GM23248 (cell line): ENCODE results near the gene GPR17. TPM values are rescaled to one million over a fixed set of nuclear protein-coding genes. Genes with fewer than 3 reads are reported as not detected.
A peak's percentile ranks its signal among the peaks of the same experiment; 100 is the strongest.

Experiments used
- DNase-seq: peaks from one replicate; pipeline ENCODE4 v3.0.0-alpha.2; 2015
- H2AFZ ChIP-seq: fragments of 200-600 bp; sonication (generic); 2 replicates; pipeline ENCODE4 v1.6.1; 2016; ENCODE audit warnings: antibody characterized with exemption
- H3F3A ChIP-seq: fragments of 200-600 bp; sonication (generic); 2 replicates; pipeline ENCODE4 v1.6.1; 2016; ENCODE audit warnings: mild to moderate bottlenecking, antibody characterized with exemption, mixed run types; ENCODE audit not compliant: insufficient read depth
- H3K27ac ChIP-seq: fragments of 200-600 bp; sonication (generic); 2 replicates; pipeline ENCODE4 v1.5.1; 2016; ENCODE audit warnings: mild to moderate bottlenecking
- H3K27me3 ChIP-seq: fragments of 200-600 bp; sonication (generic); replicated peaks from 2 replicates; pipeline ENCODE4 v1.6.1; 2016; ENCODE audit warnings: mild to moderate bottlenecking; ENCODE audit not compliant: insufficient read depth
- H3K36me3 ChIP-seq: fragments of 200-600 bp; sonication (generic); 2 replicates; pipeline ENCODE4 v1.6.1; 2016; ENCODE audit warnings: low read depth, mild to moderate bottlenecking
- H3K4me1 ChIP-seq: fragments of 200-600 bp; sonication (generic); 2 replicates; pipeline ENCODE4 v1.6.1; 2016; ENCODE audit warnings: mild to moderate bottlenecking; ENCODE audit not compliant: insufficient read depth
- H3K4me2 ChIP-seq: fragments of 200-600 bp; sonication (generic); one replicate; pipeline ENCODE4 v1.6.1; 2016; ENCODE audit warnings: mild to moderate bottlenecking; ENCODE audit not compliant: unreplicated experiment
- H3K4me3 ChIP-seq: fragments of 200-600 bp; sonication (generic); 2 replicates; pipeline ENCODE4 v1.5.1; 2016; ENCODE audit warnings: mild to moderate bottlenecking
- H3K79me2 ChIP-seq: fragments of 200-600 bp; sonication (generic); 2 replicates; pipeline ENCODE4 v1.6.1; 2016; ENCODE audit warnings: mild to moderate bottlenecking; ENCODE audit not compliant: insufficient read depth
- H3K9ac ChIP-seq: fragments of 200-600 bp; sonication (generic); 2 replicates; pipeline ENCODE4 v1.6.1; 2016; ENCODE audit warnings: mild to moderate bottlenecking
- H3K9me2 ChIP-seq: fragments of 200-600 bp; sonication (generic); 2 replicates; pipeline ENCODE4 v1.6.1; 2016; ENCODE audit warnings: mixed run types, mild to moderate bottlenecking, moderate library complexity; ENCODE audit not compliant: insufficient read depth
- H3K9me3 ChIP-seq: fragments of 200-600 bp; sonication (generic); one replicate; pipeline ENCODE4 v1.6.1; 2017; ENCODE audit warnings: low read depth
- H4K20me1 ChIP-seq: fragments of 200-600 bp; sonication (generic); 2 replicates; pipeline ENCODE4 v1.6.0; 2016; ENCODE audit not compliant: insufficient read depth
- EZH2 ChIP-seq: fragments of 200-600 bp; sonication (generic); IDR thresholded peaks from 2 replicates; pipeline ENCODE4 v1.6.1; 2018; ENCODE audit warnings: antibody characterized with exemption, mild to moderate bottlenecking; ENCODE audit not compliant: insufficient read depth, poor library complexity, severe bottlenecking
- EZH2phosphoT487 ChIP-seq: fragments of 200-600 bp; sonication (generic); IDR thresholded peaks from 2 replicates; pipeline ENCODE4 v1.6.1; 2018; ENCODE audit warnings: antibody characterized with exemption, moderate library complexity, mild to moderate bottlenecking, low read depth; ENCODE audit not compliant: insufficient read depth
- WGBS, 2 experiments: methylation state at CpG; one replicate each; pipeline ENCODE4 v1.1.6; 2015 to 2017; ENCODE audit warnings: low lambda C conversion rate in 2 of 2, low coverage in 1 of 2; ENCODE audit errors: missing lambda C conversion rate in 2 of 2; 5-methylcytosine and 5-hydroxymethylcytosine counted together
- in situ Hi-C: fragments of 300-500 bp; cut with MboI; formaldehyde crosslinking; loops from 2 replicates; pipeline ENCODE4 v1.15.0; 2020
- polyA plus RNA-seq: library from polyadenylated mRNA; unstranded; fragments of >200 nt; fragmentation: Nextera tagmentation; extraction: Ambion mirVana; gene quantifications from 2 replicates; pipeline ENCODE4 v1.2.1, GENCODE V29; 2016
- total RNA-seq: library from RNA; depleted of rRNA; stranded (reverse); fragments of >200 nt; shearing (Covaris generic); gene quantifications from 2 replicates; pipeline ENCODE4 v1.2.3, GENCODE V29; 2014

The GPR17 gene
- total and polyA plus RNA-seq, 2 experiments from 2014 or later: 0.11 TPM; not detected in 1

GRCh38 chr2:127674241-127675209 lies 28.6 kb downstream of the GPR17 start:
- Histone ChIP-seq H3K4me2 (peak overlapping the region; percentile 77), H3K79me2 (0 out of 2 replicates have a peak, but pooled peaks cover 5% of the 10 kb centered on the region), H3K9ac (peak overlapping the region; percentile 79), H4K20me1 (no peaks in the 10 kb centered on the region), H3K4me3 (peak overlapping the region; percentile 69), H3K36me3 (no peaks in the 10 kb centered on the region), H3K9me3 (no peaks in the 10 kb centered on the region), H3F3A (peaks cover 27% of the 10 kb centered on the region), H3K27me3 (peaks cover 14% of the 10 kb centered on the region; the same call in 1 of the 2 replicates), H3K27ac (peak overlapping the region; percentile 57; the same call in 1 of the 2 replicates), H3K9me2 (no peaks in the 10 kb centered on the region), H2AFZ (peak overlapping the region; percentile 59), H3K4me1 (peaks cover 32% of the 10 kb centered on the region)
- DNase-seq: peak; percentile 68
- TF ChIP-seq EZH2phosphoT487: no peak
- in situ Hi-C loops: no loop called here
- WGBS, 2 experiments: 2 to 5% methylated on average over 54 to 55 of the region's 72 CpGs

- H3K4me3 ChIP-seq: peak within 1 kb of the TSS; percentile 82
- H3K9me2 ChIP-seq: no peaks in the 10 kb centered on the region
- H3K79me2 ChIP-seq: no peaks in the 10 kb centered on the region
- peak within 1 kb of the TSS; percentile 86 for H2AFZ ChIP-seq
- peaks cover 14% of the 10 kb centered on the region; the same call in 1 of the 2 replicates for H3K27me3 ChIP-seq
- peak within 1 kb of the TSS; percentile 88 for H3K4me2 ChIP-seq
- H3K4me1 ChIP-seq: peaks cover 27% of the 10 kb centered on the region
- H3K27ac ChIP-seq: peak within 1 kb of the TSS; percentile 72
- peak; percentile 86 for DNase-seq
- no peaks in the 10 kb centered on the region for H4K20me1 ChIP-seq
- H3F3A ChIP-seq: peaks cover 17% of the 10 kb centered on the region
- in situ Hi-C loops: no loop called here
- peak within 1 kb of the TSS; percentile 84 for H3K9ac ChIP-seq
- TF ChIP-seq EZH2phosphoT487 (no peak), EZH2 (no peak)
- 0 to 1% methylated on average over 27 to 55 of the region's 56 CpGs for WGBS, 2 experiments
- no peaks in the 10 kb centered on the region for H3K9me3 ChIP-seq
- H3K36me3 ChIP-seq: no peaks in the 10 kb centered on the region
Observed at GRCh38 chr2:127675331-127676261, 29.6 kb downstream of the GPR17 start, which contains the start of gene LIMS2. LIMS2 (minus strand) TSS chr2:127675530; CDS start chr2:127675024, 506 bp downstream.

- in situ Hi-C loops: no loop called here
- Histone ChIP-seq H3K27me3 (peaks cover 14% of the 10 kb centered on the region; the same call in 1 of the 2 replicates), H3K27ac (no peak overlapping the region), H3K4me2 (no peak overlapping the region), H3F3A (peaks cover 14% of the 10 kb centered on the region), H3K4me3 (no peak overlapping the region), H3K36me3 (no peaks in the 10 kb centered on the region), H2AFZ (no peak overlapping the region), H3K79me2 (no peaks in the 10 kb centered on the region), H4K20me1 (no peaks in the 10 kb centered on the region), H3K4me1 (peaks cover 25% of the 10 kb centered on the region), H3K9me3 (no peaks in the 10 kb centered on the region), H3K9me2 (no peaks in the 10 kb centered on the region), H3K9ac (no peak overlapping the region)
- TF ChIP-seq EZH2phosphoT487 (no peak), EZH2 (no peak)
- WGBS, 2 experiments: 67 to 69% methylated on average over 2 of the region's 2 CpGs
- DNase-seq: no peak
Observed at GRCh38 chr2:127676906-127677305, 31.0 kb downstream of the GPR17 start.

GRCh38 chr2:127678531-127678930 lies 32.6 kb downstream of the GPR17 start:
- Histone ChIP-seq H3K4me2 (no peak overlapping the region), H3K9me2 (no peaks in the 10 kb centered on the region), H2AFZ (no peak overlapping the region), H3K27me3 (peaks cover 14% of the 10 kb centered on the region; the same call in 1 of the 2 replicates), H3K79me2 (no peaks in the 10 kb centered on the region), H3K9me3 (no peaks in the 10 kb centered on the region), H3K4me3 (no peak overlapping the region), H3F3A (peaks cover 14% of the 10 kb centered on the region; the same call in 1 of the 2 replicates), H4K20me1 (no peaks in the 10 kb centered on the region), H3K4me1 (peaks cover 14% of the 10 kb centered on the region), H3K27ac (no peak overlapping the region), H3K36me3 (no peaks in the 10 kb centered on the region), H3K9ac (no peak overlapping the region)
- no peak for TF ChIP-seq EZH2
- no peak for TF ChIP-seq EZH2phosphoT487
- DNase-seq: no peak
- in situ Hi-C loops: no loop called here
- 81 to 88% methylated on average over 10 of the region's 10 CpGs for WGBS, 2 experiments
